T-helper 1 cell (primary cell): Measurements from ENCODE around the gene ARHGEF9.
A peak's percentile ranks its signal among the peaks of the same experiment; 100 is the strongest.

Source experiments
- DNase-seq, 5 donors: peaks; one replicate each; pipeline ENCODE4 v3.0.0-alpha.2; 2012 to 2020

Gene ARHGEF9

DNA sequence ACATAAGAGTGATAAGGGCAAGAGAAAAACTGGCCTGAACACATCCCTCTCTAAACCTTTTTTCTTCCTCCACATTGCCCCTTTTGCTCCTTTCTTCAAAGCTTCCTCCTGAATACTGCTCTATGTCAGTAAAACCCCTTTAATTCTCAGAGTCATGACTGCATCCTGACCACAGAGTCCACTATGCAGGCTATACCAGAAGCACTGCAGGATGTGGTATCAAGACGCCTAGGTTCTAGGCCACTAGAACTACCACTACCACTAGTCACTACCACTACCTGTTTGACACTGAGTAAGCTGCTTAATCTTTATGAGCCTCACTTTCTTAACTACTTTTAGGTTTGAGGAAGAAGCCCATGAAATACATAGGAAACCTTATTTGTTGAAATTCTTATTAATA lies 38.7 kb downstream of the ARHGEF9 start:
- DNase-seq = peak in 1 of 5 donors; percentile 84

- DNase-seq = no peak
Measured at GRCh38 chrX:63744850-63745394, 40.1 kb downstream of the ARHGEF9 start.

DNA sequence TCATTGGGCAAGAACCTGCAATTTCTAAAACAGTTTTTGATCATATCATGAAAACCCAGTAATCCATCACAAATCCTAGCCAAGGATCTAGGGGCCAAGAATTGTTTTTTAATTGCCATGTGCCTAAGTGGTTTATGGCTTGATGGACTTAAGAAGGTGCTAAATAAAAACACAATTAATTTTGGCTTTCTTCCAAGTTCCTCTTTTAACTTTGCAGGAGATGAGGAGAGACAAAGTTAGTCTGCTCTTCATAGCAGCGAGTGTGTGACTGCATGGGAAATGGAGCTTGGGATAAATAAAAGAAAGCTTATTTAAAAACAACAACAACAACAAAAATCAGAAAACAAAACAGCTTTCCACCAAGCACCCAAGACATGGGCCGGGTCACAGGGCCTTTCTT lies 41.4 kb downstream of the ARHGEF9 start:
- no peak for DNase-seq

- DNase-seq = no peak
Measured at GRCh38 chrX:63740382-63740781, 44.6 kb downstream of the ARHGEF9 start.

DNA sequence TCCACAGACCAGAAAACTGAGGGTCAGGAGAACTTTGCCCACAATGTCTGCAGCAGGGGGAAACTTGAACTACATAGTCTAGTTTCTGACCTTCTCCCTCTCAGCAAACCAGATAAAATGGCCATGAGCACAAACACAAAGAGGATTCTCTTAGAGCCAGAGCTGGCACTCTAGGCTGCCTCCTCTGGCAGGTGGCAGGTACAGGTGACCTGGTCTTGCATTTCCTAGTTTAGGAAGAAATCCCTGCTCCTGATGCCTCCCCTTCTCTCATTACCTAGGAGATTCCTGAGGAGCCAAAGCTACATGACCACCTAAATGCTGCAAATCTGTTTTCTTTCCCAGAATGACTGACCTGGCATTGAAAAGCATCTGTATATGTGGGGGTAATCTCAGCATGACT lies 45.1 kb downstream of the ARHGEF9 start:
- DNase-seq = no peak

DNA sequence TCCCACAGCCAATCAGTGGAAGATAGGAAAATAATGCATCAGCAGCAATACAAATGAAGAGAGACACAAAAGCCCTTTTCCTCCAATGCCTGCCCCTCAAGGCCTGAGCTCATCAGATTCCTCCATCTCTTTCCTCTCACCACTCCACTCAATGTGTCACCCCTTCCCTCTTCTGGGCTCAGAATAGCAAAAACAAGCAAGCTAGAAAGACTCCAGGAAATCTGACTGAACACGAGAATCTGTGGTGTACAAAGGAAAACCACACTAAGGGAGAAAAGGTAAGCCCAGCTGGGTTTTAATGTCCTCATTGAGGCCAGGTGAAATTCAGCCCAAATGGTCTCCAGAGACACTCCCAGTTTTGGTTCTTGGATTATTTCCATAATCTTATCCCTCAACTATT lies 46.3 kb downstream of the ARHGEF9 start:
- peak in 1 of 5 donors; percentile 27 for DNase-seq

GRCh38 chrX:63737131-63737921 lies 47.7 kb downstream of the ARHGEF9 start:
- DNase-seq = no peak

DNA sequence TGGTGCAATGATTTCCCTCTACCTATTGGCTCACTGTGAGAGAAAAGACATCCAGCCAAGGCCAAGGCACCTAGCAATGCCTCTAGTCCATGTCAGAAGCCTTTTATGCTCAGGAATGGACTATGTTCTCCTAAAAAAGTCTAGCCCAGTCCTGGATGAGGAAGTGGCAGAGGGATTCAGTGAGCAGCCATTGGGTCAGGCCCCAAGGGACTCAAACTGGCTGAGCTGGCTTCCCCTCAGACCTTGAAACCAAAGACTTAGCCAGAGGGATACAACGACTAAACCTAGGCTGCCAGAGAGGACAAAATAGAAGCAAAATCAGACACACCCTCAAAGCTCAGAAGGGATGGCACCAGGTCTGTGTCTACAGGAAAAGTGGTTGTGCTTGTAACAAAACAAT lies 49.1 kb downstream of the ARHGEF9 start:
- no peak for DNase-seq

DNA sequence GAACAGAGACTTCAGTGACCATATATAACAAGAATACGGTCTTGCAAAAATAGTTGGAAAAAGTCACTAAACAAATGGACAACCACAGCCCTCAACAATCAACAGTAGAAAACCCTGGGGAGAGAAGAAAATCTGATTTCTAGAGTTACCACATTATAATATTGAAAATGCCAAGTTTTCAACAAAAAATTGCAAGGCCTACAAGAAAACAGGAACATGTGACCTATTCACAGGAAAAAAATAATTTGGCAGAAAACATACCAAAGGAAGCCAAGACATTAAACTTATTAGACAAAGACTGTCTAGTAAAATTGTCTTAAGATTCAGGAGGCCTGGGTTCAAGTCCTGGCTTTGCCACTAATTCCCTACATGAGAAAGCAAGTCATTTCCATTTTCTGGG lies 64.7 kb downstream of the ARHGEF9 start:
- no peak for DNase-seq

DNA sequence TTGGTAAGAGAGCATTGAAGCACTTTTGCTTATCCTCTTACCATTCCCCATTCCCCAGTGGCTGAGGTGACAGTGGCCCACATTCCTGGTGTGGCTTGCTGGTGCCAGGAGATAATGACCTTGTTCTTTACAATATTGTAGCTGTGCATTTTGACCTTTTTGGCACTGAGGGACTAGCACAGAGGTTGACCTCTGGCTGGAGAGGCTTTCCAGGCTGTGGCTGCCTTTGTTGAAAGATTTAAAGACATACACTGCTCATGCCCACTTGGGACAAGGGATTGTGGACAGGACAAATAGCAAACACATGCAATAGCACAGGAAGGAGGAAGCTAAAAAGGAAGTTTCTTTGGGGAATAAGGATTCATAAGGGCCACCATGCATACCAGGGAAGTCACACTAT lies 65.4 kb downstream of the ARHGEF9 start:
- no peak for DNase-seq

DNA sequence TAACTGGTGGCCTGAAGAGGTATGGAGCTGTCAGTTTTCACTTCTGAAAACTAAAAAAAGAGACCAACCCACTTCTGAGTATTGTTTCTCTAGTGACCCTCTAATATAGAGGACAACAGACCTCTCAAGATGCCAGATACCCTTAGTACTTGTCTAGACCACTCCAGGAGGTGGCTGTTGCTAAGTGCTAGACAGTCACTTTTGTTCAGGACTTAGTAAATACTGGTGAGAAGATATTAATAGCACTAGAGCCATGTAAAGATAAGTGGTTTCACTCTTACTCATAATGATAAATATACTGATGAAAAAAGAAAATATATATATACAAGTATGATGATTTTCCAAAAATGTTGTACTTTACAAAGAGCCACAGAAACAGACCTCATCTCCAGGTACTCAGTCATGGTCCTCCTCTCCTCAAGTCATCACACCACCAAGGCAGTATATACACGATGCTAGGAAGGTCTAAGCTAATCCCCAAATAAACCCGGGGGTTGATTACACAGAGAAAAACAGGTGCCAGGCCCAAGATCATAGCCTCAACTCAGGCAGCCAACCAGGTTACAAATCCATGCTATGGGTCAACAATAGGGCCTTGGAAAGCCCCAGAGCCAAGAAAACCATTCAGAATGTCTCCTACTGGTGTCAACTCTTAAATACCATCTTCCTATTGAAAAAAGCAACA lies 66.9 kb downstream of the ARHGEF9 start:
- no peak for DNase-seq

DNA sequence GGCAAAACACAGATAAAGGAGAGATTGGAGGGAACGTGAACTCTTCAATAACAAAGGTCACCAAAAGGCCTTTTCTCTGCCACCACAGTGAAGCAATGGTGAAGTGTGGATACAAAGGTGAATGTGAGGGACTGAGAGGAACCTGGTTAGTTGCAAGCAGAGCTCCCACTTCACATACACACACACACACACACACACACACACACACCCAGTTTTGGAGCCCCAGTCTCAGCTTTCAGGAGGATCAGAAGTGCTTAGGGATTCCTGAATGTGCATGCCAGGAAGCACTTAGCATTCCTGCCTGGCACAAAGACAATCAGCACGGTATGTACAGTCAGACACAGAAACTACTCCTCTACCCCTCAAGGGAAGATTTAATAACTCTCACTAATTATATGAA lies 71.5 kb downstream of the ARHGEF9 start:
- DNase-seq = no peak

DNA sequence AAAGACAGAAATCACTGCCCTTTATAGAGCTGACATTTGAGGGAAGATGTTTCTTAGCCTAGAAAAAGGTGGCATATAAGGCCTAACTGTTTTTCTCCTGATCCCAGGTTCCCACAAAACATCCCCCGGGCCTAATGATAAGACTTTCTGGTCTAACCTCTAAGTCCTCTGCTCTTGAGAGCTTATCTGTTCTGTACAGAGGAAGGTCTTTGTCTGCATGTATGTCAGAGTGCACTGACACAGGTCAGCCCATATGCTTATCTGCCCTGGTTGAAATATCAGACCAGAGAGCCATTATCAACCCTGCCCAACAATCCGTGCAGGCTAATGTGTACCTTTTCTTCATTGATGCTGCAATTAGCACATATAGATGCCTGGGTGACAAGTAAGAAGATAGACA lies 76.2 kb downstream of the ARHGEF9 start:
- DNase-seq = no peak

- no peak for DNase-seq
Measured at GRCh38 chrX:63702556-63702955, 82.5 kb downstream of the ARHGEF9 start.

- DNase-seq = peak in 1 of 5 donors; percentile 33
Measured at GRCh38 chrX:63686878-63687714, 97.9 kb downstream of the ARHGEF9 start.

GRCh38 chrX:63680423-63680822 lies 104.6 kb downstream of the ARHGEF9 start:
- DNase-seq = no peak

DNA sequence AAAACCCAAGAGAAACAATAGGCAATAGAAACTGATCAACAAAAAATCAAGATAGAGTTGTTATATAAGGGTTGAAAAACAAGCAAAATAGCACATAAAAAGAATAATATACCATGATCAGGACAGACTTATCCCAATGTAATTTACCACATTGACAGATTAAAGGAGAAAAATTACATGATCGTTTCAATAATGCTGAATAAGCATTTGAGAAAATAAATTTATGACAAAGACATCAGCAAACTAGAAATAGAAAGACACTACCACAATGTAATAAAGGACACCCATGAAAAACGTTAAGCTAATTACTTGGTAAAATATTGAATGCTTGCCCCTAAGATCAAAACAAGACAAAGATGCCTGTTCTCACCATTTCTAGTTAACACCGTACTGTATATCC lies 105.6 kb downstream of the ARHGEF9 start:
- DNase-seq = no peak

GRCh38 chrX:63675716-63676115 lies 109.3 kb downstream of the ARHGEF9 start:
- DNase-seq = no peak

GRCh38 chrX:63673896-63674295 lies 111.1 kb downstream of the ARHGEF9 start:
- DNase-seq = no peak

GRCh38 chrX:63664741-63665140 lies 120.3 kb downstream of the ARHGEF9 start:
- DNase-seq = no peak

DNA sequence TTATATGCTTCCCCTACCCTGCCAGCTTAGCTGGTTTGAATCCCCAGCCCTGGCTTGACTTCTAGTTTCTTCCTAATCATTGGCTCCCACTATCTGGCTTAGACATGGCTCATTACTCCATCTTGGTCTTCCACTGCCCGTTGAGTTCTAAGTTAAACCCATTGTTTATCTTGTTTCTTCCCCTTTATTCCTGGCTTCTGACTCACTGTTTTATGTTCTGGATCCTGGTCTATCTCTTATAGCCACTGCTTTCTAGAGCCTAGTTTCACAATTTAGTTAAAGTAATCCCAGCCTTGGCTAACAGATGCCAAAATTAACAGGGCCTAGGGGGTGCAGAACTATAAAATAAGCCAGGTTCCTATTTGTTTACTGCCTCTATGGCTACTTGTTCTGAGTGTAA lies 120.9 kb downstream of the ARHGEF9 start:
- no peak for DNase-seq

GRCh38 chrX:63661676-63662075 lies 123.3 kb downstream of the ARHGEF9 start:
- no peak for DNase-seq

GRCh38 chrX:63658920-63659319 lies 126.1 kb downstream of the ARHGEF9 start:
- DNase-seq = no peak
